ENCODE data around the gene CAMSAP2.

DNA sequence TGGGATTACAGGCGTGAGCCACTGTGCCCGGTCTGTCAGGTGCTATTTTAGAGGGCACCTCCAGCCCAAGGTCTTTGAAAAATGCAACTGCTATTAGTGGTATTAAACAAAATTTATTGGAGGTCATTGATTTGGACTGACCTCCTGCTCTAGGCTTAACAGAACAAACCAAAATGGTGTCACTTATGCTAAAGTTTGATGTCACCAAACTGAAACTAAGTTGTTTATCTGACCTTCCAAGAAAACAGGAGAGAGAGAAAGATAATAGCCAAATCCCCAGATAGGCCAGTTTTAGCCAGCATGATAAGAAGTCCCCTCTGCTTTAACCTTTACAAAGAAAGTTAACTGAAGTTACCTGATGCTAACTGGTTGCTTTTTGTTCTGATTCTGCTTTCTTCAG is 147.9 kb downstream of the CAMSAP2 start:
- TF ChIP-seq, protein P1, sequence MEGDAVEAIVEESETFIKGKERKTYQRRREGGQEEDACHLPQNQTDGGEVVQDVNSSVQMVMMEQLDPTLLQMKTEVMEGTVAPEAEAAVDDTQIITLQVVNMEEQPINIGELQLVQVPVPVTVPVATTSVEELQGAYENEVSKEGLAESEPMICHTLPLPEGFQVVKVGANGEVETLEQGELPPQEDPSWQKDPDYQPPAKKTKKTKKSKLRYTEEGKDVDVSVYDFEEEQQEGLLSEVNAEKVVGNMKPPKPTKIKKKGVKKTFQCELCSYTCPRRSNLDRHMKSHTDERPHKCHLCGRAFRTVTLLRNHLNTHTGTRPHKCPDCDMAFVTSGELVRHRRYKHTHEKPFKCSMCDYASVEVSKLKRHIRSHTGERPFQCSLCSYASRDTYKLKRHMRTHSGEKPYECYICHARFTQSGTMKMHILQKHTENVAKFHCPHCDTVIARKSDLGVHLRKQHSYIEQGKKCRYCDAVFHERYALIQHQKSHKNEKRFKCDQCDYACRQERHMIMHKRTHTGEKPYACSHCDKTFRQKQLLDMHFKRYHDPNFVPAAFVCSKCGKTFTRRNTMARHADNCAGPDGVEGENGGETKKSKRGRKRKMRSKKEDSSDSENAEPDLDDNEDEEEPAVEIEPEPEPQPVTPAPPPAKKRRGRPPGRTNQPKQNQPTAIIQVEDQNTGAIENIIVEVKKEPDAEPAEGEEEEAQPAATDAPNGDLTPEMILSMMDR (optimal IDR thresholded peaks at IDR 0.05 in 1 of 3, IDR thresholded peaks at IDR 0.05 in 1 of 3, conservative IDR thresholded peaks at IDR 0.05 in 1 of 3; ENCODE audit: extremely low read depth in 1 of 3, insufficient read depth in 2 of 3, low read length in 3 of 3): no peak
- no peak for TF ChIP-seq EZH2 (IDR thresholded peaks at IDR 0.05; ENCODE audit: low read length)

All from keratinocyte (primary cell).